T-cell (primary cell): ENCODE data around the gene ADAD2. TPM values are rescaled to one million over a fixed set of nuclear protein-coding genes. Genes with fewer than 3 reads are reported as not detected.

Experiments used
- ATAC-seq, 4 experiments: fragments of 200-7000 bp in 3 of 4; fragments of 150-1000 bp in 1 of 4; cut with Tn5 transposase; replicated peaks in 1 of 4; 1 replicate in 3 of 4; 2 replicates in 1 of 4; pipeline ENCODE4 v1.10.0; 2021; ENCODE audit warnings: moderate library complexity in 3 of 4, mild to moderate bottlenecking in 2 of 4, moderate number of reproducible peaks in 1 of 4
- CTCF ChIA-PET, 2 donors: fragments of 300-600 bp; sonication (Branson Sonifier 250); formaldehyde crosslinking; loops; one replicate each; lab custom pipeline; 2022; ENCODE audit warnings: antibody characterized with exemption in 2 of 2; lab: Charles Lee
- POLR2A ChIA-PET, 2 donors: fragments of 300-600 bp; sonication (Branson Sonifier 250); formaldehyde crosslinking; loops; one replicate each; lab custom pipeline; 2022; ENCODE audit warnings: antibody characterized with exemption in 2 of 2; lab: Charles Lee
- DNase-seq, 35 experiments: peaks; one replicate each; pipeline versions ENCODE4 v3.0.0 to v3.0.0-alpha.2; 2013 to 2023
- H3K27ac ChIP-seq: one replicate; pipeline ENCODE4 v1.5.1; 2013; ENCODE audit warnings: low read length
- H3K27me3 ChIP-seq, 2 experiments: replicated peaks in 1 of 2; 1 replicate in 1 of 2; 2 replicates in 1 of 2; pipeline versions ENCODE4 v1.6.1 to v1.7.0; 2013; ENCODE audit warnings: low read length in 1 of 2, mixed read lengths in 1 of 2; ENCODE audit not compliant: control insufficient read depth in 2 of 2, insufficient read depth in 2 of 2; ENCODE audit errors: extremely low read depth in 1 of 2
- H3K36me3 ChIP-seq, 2 donors: 1 replicate in 1 of 2; 2 replicates in 1 of 2; pipeline versions ENCODE4 v1.6.1 to v1.7.0; 2013; ENCODE audit warnings: low read length in 1 of 2; ENCODE audit not compliant: control insufficient read depth in 2 of 2, insufficient read depth in 1 of 2; ENCODE audit errors: extremely low read depth in 1 of 2
- H3K4me1 ChIP-seq, 2 experiments: 1 replicate in 1 of 2; 2 replicates in 1 of 2; pipeline versions ENCODE4 v1.6.1 to v1.7.0; 2013; ENCODE audit warnings: low read length in 2 of 2, mixed read lengths in 1 of 2; ENCODE audit not compliant: insufficient read depth in 2 of 2, control insufficient read depth in 1 of 2; ENCODE audit errors: extremely low read depth in 1 of 2
- H3K4me3 ChIP-seq, 2 donors: 1 replicate in 1 of 2; 2 replicates in 1 of 2; pipeline versions ENCODE4 v1.5.1 to v1.7.0; 2013; ENCODE audit warnings: mild to moderate bottlenecking in 2 of 2, low read length in 1 of 2, moderate library complexity in 1 of 2; ENCODE audit not compliant: control insufficient read depth in 1 of 2; ENCODE audit errors: extremely low read depth in 1 of 2
- H3K9me3 ChIP-seq: 2 replicates; pipeline ENCODE4 v1.7.0; 2013
- H3K27ac Mint-ChIP-seq, 2 donors: one replicate each; pipeline ENCODE4 v1.8.0; 2020 to 2021; ENCODE audit warnings: mild to moderate bottlenecking in 2 of 2, mixed read lengths in 2 of 2
- H3K27me3 Mint-ChIP-seq, 2 donors: one replicate each; pipeline ENCODE4 v1.8.0; 2021 to 2022; ENCODE audit warnings: mixed read lengths in 2 of 2
- H3K36me3 Mint-ChIP-seq: one replicate; pipeline ENCODE4 v1.8.0; 2021; ENCODE audit warnings: mixed read lengths
- H3K4me1 Mint-ChIP-seq, 3 donors: one replicate each; pipeline ENCODE4 v1.8.0; 2020 to 2022; ENCODE audit warnings: mixed read lengths in 3 of 3, mild to moderate bottlenecking in 1 of 3
- H3K4me3 Mint-ChIP-seq, 3 donors: one replicate each; pipeline ENCODE4 v1.8.0; 2020 to 2022; ENCODE audit warnings: mild to moderate bottlenecking in 3 of 3, mixed read lengths in 3 of 3, moderate library complexity in 3 of 3
- H3K9me3 Mint-ChIP-seq, 3 donors: one replicate each; pipeline ENCODE4 v1.8.0; 2020 to 2022; ENCODE audit warnings: mixed read lengths in 3 of 3
- WGBS: methylation state at CpG from one replicate; pipeline ENCODE4 v1.1.5; 2013; ENCODE audit warnings: missing lambda C conversion rate; ENCODE audit not compliant: insufficient coverage; 5-methylcytosine and 5-hydroxymethylcytosine counted together
- total RNA-seq, 35 experiments: library from RNA in 6 of 35; stranded (reverse) in 6 of 35; fragments of 120-200 nt in 1 of 35; gene quantifications; one replicate each; pipeline versions ENCODE4 v1.2.1 to v1.2.4 and lab custom pipeline; 2013 to 2026

Gene ADAD2
- total RNA-seq (under 1 TPM in 1 of 5 donors, not detected in 4; 0.25 TPM), total RNA-seq (lab: John Stamatoyannopoulos, UW) (0 to 0.45 (median 0.06) reads per million in 29 experiments)
- 0.22 TPM for total RNA-seq (2013)

DNA sequence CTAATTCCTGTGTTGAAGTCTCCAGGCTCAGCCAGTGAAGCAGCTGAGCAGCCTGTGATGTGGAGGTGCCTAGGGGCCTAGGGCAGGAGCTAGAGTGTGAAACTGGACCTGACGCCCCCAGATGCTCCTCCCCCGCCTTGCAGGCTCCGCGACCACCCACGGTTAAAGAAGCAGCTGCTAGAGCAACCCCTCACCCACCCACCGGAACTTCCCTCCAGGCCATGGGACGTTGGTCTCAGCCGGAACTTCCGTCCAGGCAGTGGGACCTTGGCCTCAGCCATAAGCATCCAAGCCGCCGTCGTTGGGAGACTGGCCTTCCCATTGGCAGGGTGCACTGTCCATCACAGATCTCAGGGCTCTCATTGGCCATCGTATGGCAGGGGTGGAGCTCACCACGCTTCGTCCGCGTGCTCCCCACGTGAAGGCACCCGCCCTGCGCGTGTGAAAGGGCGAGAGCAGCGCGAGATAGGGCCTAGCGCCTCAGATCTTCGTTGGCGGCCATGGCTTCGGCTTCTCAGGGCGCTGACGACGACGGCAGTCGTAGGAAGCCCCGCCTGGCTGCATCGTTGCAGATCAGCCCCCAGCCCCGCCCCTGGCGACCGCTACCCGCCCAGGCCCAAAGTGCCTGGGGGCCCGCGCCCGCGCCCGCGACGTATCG is at the start of gene ADAD2:
ADAD2 (plus strand) TSS at position 427 of the 658 bp plus-strand sequence; CDS start at position 501, 74 bp downstream.
- Mint-ChIP-seq H3K36me3 (no peaks in the 10 kb centered on the region), H3K4me3 (no peak within 1 kb of the TSS), H3K27me3 (no peaks in the 10 kb centered on the region), H3K9me3 (no peaks in the 10 kb centered on the region), H3K4me1 (peaks cover 27 to 30% (median 28%) of the 10 kb centered on the region in 3 donors), H3K27ac (no peak within 1 kb of the TSS)
- no peak for ATAC-seq
- Histone ChIP-seq H3K27me3 (no peaks in the 10 kb centered on the region), H3K9me3 (no peaks in the 10 kb centered on the region), H3K36me3 (no peaks in the 10 kb centered on the region), H3K27ac (no peak within 1 kb of the TSS), H3K4me1 (peaks cover 9 to 34% of the 10 kb centered on the region in 2 experiments), H3K4me3 (no peak within 1 kb of the TSS)
- no peak for DNase-seq
- ChIA-PET POLR2A (no interaction called here), CTCF (no interaction called here)
- 94% methylated on average over 47 of the region's 47 CpGs for WGBS

DNA sequence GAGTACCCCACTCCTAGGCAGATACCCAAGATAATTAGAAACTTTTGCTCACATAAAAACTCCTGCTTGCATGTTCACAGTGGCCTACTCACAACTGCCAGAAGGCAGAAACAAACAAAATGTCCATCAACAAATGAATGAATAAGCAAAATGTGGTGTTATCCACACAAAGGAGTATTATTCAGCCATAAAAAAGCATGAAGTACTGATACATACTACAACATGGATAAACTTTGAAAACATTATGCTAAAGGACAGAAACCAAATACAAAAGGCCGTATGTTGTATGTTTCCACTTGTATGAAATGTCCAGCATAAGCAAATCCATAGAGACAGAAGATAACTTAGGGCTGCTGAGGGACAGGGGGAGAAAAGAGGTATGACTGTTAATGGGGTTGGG is 47.9 kb upstream of the ADAD2 start:
- no peaks in the 10 kb centered on the region for H3K27me3 Mint-ChIP-seq
- peaks cover 33 to 40% (median 39%) of the 10 kb centered on the region in 3 donors for H3K4me1 Mint-ChIP-seq
- no peaks in the 10 kb centered on the region for H3K9me3 ChIP-seq
- ChIA-PET POLR2A (no interaction called here), CTCF (interaction anchor here in 1 of 2 donors (0.9 to 1.0 kb wide), 2 partner anchors 44 to 63 kb away, joined by 3 to 4 read pairs; partner anchors contain the start of gene TAF1C)
- H3K4me3 Mint-ChIP-seq: peak overlapping the region; percentile 61 to 99 (median 65)
- no peak for ATAC-seq
- 86% methylated on average over 1 of the region's 1 CpG for WGBS
- H3K36me3 Mint-ChIP-seq: peaks cover 7% of the 10 kb centered on the region
- no peak overlapping the region for H3K27ac Mint-ChIP-seq
- H3K9me3 Mint-ChIP-seq: no peaks in the 10 kb centered on the region
- peaks cover 4 to 12% of the 10 kb centered on the region in 2 experiments for H3K27me3 ChIP-seq
- DNase-seq: no peak
- H3K4me3 ChIP-seq: no peak overlapping the region
- no peaks in the 10 kb centered on the region for H3K36me3 ChIP-seq
- no peak overlapping the region for H3K27ac ChIP-seq
- H3K4me1 ChIP-seq: peaks cover 3 to 25% of the 10 kb centered on the region in 2 experiments

DNA sequence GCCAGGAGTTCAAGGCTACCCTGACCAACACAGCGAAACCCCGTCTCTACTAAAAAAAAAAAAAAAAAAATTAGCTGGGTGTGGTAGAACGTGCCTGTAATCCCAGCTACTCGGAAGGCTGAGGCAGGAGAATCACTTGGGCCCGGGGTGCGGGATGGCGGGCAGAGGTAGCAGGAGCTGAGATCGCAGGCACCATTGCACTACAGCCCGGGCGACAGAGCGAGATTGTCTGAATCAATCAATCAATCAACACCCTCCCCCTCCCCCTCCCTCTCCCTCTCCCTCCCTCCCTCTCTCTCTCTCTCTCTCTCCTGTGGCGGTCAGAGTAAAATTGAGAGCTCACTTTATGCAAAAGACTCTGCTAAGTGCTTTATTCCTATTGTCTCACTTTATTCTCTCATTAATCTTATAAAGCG is 47.2 kb upstream of the ADAD2 start:
- no peaks in the 10 kb centered on the region for H3K36me3 ChIP-seq
- Mint-ChIP-seq H3K4me3 (peak overlapping the region; percentile 86 to 99 (median 95)), H3K4me1 (peaks cover 29 to 36% (median 34%) of the 10 kb centered on the region in 3 donors), H3K27ac (peak overlapping the region in 1 of 2 donors; percentile 76), H3K27me3 (no peaks in the 10 kb centered on the region), H3K9me3 (no peaks in the 10 kb centered on the region), H3K36me3 (peaks cover 7% of the 10 kb centered on the region)
- ChIA-PET POLR2A (interaction anchor here (0.6 to 0.7 kb wide), 3 partner anchors 24 to 552 kb away, joined by 3 to 7 read pairs (median 3); partner anchors contain the start of gene MBTPS1 (in 1 of the 2)), CTCF (interaction anchor here (0.6 to 1.6 kb wide), 6 partner anchors 24 to 64 kb away, joined by 3 to 11 read pairs (median 4); partner anchors contain the start of gene TAF1C (in 2 of the 2))
- peak overlapping the region; percentile 65 to 71 for H3K4me3 ChIP-seq
- ATAC-seq: no peak
- 59% methylated on average over 8 of the region's 13 CpGs for whole genome bisulfite sequencing
- H3K27ac ChIP-seq: no peak overlapping the region
- H3K27me3 ChIP-seq: peaks cover 4 to 14% of the 10 kb centered on the region in 2 experiments
- H3K9me3 ChIP-seq: no peaks in the 10 kb centered on the region
- H3K4me1 ChIP-seq: peaks cover 3 to 23% of the 10 kb centered on the region in 2 experiments
- peak in 1 of 35 experiments; percentile 8 for DNase-seq

DNA sequence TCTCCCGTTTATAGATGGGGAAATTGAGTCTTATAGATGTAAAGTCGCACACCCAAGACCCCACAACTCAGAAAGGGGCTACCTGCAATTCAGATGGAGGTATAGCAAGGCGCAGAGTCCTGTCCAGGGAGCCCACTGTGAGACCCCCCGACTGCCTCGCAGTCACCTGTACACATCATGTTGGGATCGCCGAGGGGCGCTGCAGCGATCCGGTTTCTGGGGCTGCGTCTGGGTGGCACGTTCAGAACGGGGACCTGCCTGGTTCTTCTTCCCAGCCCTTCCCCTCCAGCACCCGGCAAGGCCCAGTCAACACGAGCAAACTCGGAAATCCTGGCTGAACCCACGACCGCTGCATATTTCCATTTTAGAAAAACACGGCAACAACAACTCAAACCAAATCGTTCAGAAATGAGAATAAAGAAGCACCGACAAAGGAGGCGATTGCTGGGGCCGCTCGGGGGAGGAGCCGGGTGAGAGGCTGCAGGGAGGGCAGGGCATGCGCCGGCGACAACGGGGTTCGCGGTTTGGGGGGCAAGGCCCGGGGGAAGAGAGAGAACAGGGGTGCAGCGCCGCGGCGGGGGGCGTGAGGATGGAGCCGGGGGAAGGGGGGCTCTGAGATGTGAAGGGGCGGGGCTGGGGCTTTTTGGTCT is 46.6 kb upstream of the ADAD2 start:
- ATAC-seq (peak; percentile 48 to 54 (median 52)), DNase-seq (peak in 33 of 35 experiments; percentile 3 to 54 (median 29))
- Mint-ChIP-seq H3K27ac (peak overlapping the region; percentile 76 to 83), H3K4me1 (peaks cover 23 to 30% (median 29%) of the 10 kb centered on the region in 3 donors), H3K9me3 (no peaks in the 10 kb centered on the region), H3K36me3 (peaks cover 7% of the 10 kb centered on the region), H3K4me3 (peak overlapping the region; percentile 86 to 99 (median 95)), H3K27me3 (no peaks in the 10 kb centered on the region)
- ChIA-PET CTCF (interaction anchor here (0.6 to 1.6 kb wide), 8 partner anchors 24 to 64 kb away, joined by 3 to 11 read pairs (median 4); partner anchors contain the start of genes TAF1C (in 2 of the 2) and MBTPS1 (in 1 of the 2)), POLR2A (interaction anchor here (0.6 to 0.7 kb wide), 4 partner anchors 25 to 552 kb away, joined by 3 to 7 read pairs (median 3); partner anchors contain the start of gene MBTPS1 (in 1 of the 2))
- no peaks in the 10 kb centered on the region for H3K36me3 ChIP-seq
- peak overlapping the region; percentile 65 to 71 for H3K4me3 ChIP-seq
- H3K4me1 ChIP-seq: peaks cover 3 to 18% of the 10 kb centered on the region in 2 experiments
- peaks cover 4 to 19% of the 10 kb centered on the region in 2 experiments for H3K27me3 ChIP-seq
- WGBS: under 1% methylated on average over 29 of the region's 39 CpGs
- no peaks in the 10 kb centered on the region for H3K9me3 ChIP-seq
- H3K27ac ChIP-seq: no peak overlapping the region

DNA sequence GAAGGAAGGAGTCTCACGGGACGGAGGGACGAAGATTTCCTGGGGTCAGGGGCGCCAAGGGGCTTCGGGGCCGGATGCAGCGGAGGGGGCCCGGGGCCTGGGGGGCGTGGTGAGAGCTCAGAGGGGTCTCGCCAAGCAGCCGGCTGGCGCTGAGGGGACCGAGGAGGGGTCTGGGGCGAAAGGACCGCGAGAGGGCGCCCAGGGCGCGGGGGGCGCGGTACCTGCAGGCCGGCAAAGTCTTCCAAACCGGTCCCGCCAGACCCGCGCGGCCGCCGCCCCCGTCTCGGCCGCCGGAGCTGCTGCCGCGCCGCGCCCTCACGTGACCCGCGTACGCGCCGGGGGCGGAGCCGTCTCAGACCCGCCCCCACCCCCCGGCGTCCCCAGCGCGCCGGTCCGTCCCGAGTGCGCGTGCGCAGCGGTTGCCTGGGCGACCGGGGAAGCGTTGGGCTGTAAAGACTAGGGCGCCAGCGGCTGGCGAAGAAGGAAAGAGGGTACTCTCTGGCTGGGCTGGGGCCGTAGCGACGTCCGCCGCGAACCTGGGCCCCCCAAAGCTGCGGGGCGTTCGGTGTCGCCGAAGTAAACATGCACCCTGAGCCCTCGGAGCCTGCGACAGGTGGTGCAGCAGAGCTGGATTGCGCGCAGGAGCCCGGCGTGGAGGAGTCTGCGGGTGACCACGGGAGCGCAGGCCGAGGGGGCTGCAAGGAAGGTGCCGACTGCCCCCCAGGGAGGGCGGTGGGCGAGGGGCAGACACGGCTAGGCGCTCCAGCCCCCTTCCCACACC is 45.9 kb upstream of the ADAD2 start, which contains the start of the genes DNAAF1 and HSDL1:
DNAAF1 (plus strand) TSS at position 450 of the 781 bp plus-strand sequence; CDS start at position 583, 133 bp downstream.
HSDL1 (minus strand) TSS at position 319 of the 781 bp plus-strand sequence. CDS start 13,856 bp downstream, outside the sequence.
- Histone ChIP-seq H3K36me3 (no peaks in the 10 kb centered on the region), H3K9me3 (no peaks in the 10 kb centered on the region), H3K4me3 (peak within 1 kb of the TSS; percentile 69 to 71), H3K27ac (no peak within 1 kb of the TSS), H3K4me1 (peaks cover 3 to 17% of the 10 kb centered on the region in 2 experiments), H3K27me3 (peaks cover 4 to 22% of the 10 kb centered on the region in 2 experiments)
- peak within 1 kb of the TSS; percentile 86 to 99 (median 95) for H3K4me3 Mint-ChIP-seq
- DNase-seq (peak; percentile 83 to 97 (median 92)), ATAC-seq (peak; percentile 86 to 92 (median 88))
- peaks cover 3% of the 10 kb centered on the region for H3K36me3 Mint-ChIP-seq
- no peaks in the 10 kb centered on the region for H3K9me3 Mint-ChIP-seq
- ChIA-PET CTCF (interaction anchor here (0.7 to 1.6 kb wide), 4 partner anchors 28 to 60 kb away, joined by 3 to 5 read pairs (median 4); partner anchors contain the start of genes TAF1C (in 2 of the 2) and MBTPS1 (in 1 of the 2)), POLR2A (interaction anchor here in 1 of 2 donors (0.7 kb wide), 1 partner anchor 28 kb away, joined by 3 read pairs; the partner anchor contains the start of gene MBTPS1)
- 2% methylated on average over 80 of the region's 89 CpGs for WGBS
- H3K4me1 Mint-ChIP-seq: peaks cover 19 to 23% (median 23%) of the 10 kb centered on the region in 3 donors
- peaks cover 0 to 2% of the 10 kb centered on the region in 2 donors for H3K27me3 Mint-ChIP-seq
- H3K27ac Mint-ChIP-seq: peak within 1 kb of the TSS; percentile 76 to 83
